Putamen (tissue), 1 donor: Measurements from ENCODE around the gene CHCHD3.
A peak's percentile ranks its signal among the peaks of the same experiment; 100 is the strongest.

Experiments used
- DNase-seq: peaks from one replicate; pipeline ENCODE4 v3.0.0-alpha.2; 2016; ENCODE audit warnings: low spot score

CHCHD3 gene

DNA sequence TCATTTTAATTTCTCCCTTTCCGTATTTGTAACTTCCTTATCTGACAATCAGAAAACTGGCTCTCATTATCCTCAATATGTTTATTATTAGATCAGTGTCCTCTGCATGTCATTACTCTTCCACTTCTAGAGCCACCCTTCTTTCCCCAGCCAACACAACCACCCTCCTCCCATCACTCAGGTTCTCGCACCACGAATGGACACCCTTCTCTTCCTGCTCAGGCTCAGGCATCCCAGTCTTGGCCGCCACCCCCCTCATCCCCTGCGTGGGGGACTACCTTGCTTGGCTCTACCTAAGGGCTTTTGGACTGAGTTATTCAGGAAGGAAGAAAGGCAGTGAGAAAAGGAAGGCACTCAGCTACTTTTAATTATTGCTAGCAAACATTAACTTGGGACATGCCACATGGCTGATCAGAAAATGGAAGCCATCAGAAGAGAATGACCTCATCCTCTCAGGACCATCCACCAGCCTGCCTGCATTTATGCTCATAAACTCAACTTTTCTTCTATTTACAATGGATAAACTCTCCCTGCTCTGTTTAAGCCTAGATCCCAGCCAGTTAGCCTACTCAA lies 305.8 kb downstream of the CHCHD3 start:
- no peak for DNase-seq

DNA sequence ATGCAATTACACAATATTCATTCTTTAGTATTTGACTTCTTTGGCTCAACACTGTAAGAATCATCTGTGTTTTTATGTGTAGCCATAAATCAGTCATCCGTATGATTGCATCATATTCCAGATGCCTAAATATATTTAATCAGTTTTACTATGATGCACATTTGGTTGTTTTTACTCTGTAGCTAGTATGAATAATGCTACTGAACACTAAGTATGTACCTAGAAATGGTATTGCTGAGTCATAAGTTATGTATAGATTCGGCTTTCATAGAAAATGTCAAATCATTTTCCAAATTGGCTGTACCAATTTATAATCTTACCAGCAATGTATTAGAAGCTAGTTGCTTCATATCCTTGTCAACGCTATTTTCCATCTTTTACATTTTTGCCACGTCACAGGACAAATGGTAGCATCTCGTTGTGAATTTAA lies 308.3 kb downstream of the CHCHD3 start:
- DNase-seq = no peak

DNA sequence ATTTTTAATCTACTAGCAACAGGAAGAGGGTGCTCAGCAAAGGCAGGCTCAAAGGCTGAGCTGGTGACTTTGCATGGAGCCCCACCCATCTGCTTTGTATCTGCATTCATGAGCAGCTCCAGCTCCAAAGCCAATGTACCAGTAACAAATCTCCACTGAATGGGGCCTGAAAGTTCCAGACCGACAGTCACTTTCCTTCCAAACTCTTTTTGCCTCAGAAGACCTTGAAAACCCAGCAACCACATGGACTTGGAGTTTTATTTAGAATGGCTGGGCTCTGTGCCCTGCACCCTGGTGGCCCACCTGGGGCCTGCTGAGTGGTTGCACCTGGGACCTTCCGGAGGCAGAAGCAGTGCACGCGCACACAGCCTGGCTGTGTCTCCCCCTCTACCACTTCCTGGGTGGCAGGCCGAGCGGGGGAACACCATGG lies 310.6 kb downstream of the CHCHD3 start:
- no peak for DNase-seq

DNA sequence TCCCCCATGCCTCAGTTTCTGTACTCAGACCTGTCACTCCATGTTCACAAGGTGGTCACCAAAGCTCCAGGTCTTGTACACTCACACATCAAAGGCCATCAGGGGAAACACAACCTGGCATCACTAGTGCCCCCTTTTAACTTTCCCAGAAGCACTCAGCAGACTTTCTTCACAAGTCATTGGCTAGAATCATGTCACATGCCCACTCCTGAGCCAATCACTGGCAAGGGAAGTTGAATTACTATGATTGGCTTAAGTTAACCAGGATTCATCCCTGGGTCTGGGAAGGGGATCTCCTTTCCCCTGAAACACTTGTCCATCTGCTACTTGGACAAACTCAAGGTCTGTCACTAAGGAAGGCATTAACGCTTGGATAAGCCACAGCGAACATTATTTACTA lies 311.8 kb downstream of the CHCHD3 start:
- no peak for DNase-seq

DNA sequence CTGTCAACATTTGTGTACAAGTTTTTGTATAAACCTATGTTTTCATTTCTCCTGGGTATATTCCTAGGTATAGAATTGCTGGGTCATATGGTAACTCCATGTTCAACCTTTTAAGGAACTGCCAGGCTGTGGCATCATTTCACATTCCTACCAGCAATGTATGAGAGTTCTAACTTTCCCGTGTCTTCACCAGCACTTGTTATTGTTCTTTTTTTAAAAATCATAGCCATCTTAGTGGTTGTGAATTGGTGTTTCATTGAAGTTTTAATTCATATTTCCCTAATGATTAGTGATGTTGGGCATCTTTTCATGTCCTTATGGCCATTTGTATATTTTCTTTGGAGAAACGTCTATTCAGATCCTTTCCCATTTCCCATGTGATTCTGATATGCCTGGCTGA lies 312.6 kb downstream of the CHCHD3 start:
- no peak for DNase-seq

DNA sequence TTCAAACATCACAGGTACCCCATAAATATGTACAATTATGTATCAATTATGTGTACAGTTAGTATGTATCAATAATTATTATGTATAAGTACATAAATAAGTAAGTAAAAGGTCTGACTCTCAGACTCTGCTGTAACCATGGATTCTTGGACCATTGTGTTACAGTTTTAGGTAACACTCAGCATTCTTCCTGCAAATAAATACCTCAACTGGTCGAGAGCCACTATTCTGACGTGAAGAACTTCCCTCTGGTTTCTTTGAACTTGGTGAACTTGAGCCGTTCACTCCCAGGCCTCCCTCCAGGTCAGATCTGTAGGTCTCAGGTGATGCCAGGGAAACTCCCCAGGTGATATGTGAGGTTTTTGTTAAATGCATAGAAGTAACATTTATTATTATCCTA lies 313.8 kb downstream of the CHCHD3 start:
- no peak for DNase-seq

DNA sequence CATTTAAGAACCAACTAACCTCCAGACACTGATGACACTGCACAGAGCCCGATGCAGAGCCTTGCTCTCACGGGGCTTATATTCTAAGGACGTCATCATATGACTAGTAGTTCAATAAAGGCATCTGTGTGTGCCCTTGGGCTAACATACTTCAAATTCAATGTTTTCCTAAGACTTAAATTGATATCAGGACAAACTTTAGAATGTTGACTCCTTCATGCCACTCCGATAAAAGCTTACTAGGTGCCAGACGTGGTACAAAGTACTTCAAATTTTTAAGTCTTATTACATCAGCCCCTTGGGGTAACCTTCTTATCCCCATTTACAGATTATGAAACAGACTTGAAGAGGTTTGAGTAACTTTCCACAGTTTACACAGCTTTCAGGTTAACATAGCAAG lies 314.5 kb downstream of the CHCHD3 start:
- no peak for DNase-seq

DNA sequence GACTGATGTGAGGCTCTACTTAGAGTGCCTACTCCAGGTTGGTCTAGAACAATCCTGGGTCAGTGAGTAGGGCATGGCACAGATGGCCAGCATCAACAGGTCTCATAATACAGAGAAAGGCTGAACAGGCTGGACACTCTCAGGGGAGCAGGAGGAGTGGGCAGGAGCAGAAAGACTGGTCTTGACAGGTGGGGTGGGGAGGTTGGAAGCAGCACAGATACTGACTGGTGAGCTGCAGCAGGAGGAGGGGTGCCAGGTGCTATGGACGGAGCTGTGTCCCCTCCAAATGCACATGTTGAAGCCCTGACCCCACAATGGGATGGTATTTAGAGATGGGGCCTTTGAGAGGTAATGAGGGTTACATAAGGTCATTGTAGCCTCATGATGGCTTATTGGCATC lies 315.2 kb downstream of the CHCHD3 start:
- no peak for DNase-seq

DNA sequence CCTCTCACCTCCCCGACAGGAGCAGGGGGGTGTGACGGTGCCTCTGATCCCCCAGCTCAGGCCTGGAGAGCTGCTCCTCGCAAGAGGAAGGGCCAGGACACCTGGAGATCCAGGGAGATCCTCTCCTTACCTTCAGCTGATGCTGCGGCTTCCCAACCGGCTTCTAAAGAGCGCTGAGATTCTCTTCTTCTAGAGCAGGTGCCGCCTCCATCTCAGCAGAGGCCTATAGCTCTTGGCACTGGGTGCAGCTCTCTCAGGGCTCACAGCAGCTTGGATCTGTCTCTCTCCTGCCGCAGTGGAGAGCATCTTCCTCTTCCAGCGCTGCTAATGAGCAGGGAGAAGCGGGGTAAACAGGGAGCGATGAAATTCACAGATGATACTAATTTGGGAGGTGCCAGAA lies 316.0 kb downstream of the CHCHD3 start:
- DNase-seq = no peak

DNA sequence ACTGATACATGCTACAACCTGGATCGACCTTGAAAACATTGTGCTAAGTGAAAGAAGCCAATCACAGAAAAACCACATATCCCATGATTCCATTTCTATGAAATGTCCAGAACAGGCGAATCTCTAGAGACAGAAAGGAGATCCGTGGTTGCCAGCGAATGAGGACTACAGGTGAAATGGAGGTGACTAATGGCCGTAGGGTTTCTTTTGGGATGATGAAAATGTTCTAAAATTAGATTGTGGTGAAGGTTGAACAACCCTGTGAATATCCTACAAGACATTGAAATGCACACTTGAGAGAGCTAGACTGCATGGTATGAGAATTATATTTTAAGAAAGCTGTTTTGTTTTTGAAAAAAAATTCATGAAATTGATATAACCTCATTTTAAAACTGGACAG lies 317.1 kb downstream of the CHCHD3 start:
- no peak for DNase-seq

DNA sequence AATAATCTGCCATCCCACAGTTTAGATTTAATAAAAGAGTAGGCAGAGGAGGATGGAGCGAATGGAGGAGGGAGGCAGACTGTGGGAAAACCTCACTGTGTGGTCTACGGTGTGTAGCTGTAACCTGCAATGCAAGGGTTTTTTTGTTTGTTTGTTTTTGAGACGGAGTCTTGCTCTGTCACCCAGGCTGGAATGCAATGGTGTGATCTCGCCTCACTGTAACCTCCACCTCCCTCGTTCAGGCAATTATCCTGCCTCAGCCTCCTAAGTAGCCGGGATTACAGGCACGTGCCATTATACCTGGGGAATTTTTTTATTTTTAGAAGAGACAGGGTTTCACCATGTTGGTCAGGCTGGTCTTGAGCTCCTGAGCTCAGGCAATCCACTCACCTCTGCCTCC lies 321.0 kb downstream of the CHCHD3 start:
- no peak for DNase-seq

DNA sequence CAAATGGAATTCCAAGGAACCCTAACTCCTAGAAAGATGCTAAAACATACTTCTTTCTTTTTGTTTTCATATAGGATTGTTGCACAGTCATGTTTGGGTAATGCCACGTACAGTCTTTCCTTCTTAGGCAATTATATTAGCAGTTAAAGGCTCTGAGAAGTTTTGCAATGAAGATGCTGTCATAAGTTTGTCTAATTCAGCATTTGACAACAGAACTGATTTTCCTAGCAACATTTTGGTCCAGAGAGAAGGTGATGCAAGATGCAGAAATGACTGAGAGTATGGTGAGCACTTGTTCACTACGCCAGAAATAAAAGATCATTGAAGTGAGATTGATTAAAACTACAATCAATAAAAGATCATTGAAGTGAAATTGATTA lies 321.7 kb downstream of the CHCHD3 start:
- no peak for DNase-seq

DNA sequence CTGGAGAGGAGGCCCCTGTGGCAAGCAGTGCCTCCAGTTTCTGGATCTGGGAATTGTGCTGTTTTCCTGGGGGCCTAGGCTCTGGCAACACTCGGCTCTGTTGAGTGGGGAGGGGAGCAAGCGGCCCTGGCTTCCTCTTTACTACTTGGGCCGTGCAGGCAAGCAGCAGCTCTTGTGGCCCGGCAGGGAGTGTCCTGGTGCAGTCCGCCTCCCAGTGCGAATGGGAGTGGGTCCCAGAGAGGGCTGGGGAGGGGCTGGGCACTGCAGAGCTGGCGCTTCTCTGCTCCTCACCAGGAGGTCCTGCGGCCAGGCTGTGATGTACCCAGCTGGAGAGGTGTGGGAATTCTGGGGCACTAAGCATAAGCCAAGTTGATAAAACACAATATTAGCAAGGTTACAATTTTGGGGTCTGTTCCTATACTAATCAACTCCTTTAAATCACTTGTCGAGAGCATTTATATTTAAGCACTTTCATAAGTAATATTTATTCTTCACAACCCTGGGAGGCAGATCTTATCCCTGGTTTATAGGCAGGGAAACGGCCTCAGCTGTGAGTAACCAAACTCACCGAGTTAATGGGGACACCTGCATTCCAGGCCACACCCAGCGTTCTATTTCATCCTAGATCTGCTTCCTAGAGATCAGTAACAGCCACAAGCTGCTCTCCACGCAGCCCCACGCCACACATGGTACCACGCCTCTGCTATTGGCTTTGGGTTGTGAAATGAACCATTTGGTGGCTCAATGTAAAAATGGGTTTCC lies 322.2 kb downstream of the CHCHD3 start:
- DNase-seq = no peak

DNA sequence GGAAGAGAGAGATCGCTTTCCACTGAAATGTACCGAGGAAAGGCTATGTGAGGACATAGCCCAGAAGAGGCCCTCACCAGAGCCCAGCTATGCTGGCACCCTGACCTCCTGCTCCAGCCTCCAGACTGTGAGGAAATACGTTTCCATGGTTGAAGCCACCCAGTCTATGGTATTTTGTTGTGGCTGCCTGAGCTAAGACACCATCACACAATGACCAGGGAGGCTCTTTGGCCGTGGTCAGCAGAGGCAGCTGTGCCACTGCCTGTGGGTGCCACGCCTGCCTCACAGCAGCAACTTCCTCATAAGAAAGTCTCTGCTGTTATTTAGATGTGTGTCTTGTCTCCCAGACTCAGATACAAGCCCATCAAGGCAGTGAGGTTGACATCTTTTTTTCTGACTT lies 322.9 kb downstream of the CHCHD3 start:
- DNase-seq = no peak

DNA sequence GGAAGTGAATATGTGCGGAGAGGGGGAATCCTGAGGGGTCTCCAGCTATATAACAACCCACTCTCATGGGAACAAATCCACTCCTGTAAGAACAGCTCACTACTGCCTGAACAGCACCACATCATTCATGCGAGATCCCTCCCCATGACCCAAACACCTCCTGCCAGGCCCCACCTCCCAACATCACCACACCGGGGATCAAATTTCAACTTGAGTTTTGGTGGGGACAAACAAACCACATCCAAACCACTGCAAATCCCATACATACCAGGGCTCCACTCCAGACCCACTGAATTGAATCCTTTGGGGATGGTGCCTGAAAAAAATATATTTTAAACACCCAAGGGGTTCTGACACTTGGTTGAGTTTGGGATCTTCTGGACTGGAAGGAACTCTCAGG lies 324.1 kb downstream of the CHCHD3 start:
- no peak for DNase-seq

DNA sequence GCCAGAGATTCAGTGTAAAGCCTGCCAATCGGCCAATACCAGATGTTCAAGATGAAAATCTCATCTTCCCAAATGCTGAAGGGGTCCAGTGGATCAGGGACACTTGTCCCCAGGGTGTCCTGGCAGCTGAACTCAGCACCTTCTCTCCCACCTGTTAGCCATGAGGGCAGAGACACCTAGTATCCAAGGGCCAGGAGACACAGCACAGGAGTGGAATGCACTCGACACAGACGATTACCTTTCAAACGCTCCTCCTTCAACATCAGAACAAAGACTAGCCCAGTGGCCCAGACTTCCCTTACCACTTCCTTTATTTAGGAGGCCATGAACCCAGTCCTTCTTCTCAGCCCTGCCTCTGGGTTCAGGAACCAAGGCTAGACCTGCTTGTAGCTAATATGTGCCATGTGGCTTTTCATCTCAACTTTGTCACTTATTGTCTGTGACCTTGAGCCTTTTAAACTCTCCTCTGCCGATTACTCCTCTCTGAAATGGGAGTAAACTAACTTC lies 325.4 kb downstream of the CHCHD3 start:
- no peak for DNase-seq

DNA sequence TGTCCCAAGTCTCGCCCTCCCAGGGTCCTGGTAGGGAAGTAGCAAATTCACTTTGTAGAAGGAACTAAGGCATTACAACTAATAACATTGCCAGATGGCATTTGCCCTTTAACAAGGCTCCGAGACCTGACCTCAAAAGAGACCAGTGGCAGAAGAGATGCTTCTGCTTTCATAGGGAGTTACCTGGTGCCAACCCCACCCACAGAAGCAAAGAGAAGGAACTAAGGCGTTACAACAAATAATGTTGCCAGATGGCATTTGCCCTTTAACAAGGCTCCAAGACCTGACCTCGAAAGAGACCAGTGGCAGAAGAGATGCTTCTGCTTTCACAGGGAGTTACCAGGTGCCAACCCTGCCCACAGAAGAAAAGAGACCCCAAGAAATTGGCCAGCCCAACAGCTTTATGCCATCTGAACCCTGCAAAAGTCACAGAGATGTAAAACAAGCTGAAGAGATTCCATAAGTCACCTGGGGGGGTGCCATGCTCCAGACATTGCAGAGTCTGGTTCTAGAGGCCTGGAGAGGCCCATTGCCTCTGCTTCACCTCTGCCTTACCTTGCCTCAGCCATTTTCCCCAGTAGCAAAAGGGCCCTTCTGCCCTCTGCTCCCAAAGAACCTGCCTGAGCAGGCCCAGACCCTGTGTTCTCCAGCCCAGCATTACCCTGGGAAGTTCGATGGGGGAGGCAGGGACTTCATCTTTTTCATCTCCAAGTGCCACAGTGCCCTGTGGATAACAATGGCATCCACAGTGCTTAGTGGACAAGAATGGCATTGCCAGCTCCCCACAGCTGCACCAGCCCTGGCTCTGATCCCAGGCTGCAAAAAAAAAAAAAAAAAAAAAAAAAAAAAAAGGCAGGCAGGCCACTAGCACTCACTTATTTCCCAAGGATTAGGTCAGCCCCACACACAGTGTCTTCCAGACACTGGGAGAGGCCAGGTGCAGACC lies 326.1 kb downstream of the CHCHD3 start:
- peak; percentile 82 for DNase-seq

DNA sequence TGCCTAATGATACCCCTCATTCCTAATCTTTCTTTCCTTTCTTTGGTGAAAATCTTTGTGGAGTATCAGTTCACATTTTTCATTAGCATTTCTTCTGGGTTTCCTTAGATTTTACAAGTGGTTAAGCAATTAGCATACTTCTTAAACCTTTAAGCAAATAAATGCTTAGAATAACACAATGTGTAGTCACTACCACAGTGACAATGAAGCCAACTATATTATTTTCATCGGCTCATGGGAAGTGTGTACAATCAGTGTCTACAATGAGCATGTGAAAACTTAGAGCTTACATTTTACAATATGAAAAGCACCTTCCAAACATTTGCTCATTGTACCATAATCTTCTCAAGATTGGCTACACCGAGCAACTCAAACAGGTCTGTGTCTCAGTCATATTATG lies 329.5 kb downstream of the CHCHD3 start:
- no peak for DNase-seq

DNA sequence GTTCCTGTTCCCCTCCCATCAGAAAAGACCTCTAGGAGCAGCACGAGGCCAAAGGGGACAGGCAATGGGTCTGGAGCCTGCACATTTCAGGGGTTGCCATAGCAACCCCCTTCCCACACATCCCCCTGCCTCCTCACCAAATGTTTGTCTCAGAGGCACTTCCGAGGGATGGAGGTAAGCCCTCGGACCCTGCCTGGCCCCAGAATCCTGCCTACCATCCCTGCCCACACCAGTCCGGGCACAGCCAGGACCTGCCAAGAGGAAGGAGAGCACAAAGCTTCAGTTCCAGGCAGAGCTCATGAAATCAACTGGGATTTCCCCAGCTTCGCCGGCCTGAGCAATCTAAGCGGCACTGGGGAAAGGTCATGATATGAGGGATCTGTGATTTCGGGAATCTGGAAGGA lies 330.6 kb downstream of the CHCHD3 start:
- DNase-seq = no peak

DNA sequence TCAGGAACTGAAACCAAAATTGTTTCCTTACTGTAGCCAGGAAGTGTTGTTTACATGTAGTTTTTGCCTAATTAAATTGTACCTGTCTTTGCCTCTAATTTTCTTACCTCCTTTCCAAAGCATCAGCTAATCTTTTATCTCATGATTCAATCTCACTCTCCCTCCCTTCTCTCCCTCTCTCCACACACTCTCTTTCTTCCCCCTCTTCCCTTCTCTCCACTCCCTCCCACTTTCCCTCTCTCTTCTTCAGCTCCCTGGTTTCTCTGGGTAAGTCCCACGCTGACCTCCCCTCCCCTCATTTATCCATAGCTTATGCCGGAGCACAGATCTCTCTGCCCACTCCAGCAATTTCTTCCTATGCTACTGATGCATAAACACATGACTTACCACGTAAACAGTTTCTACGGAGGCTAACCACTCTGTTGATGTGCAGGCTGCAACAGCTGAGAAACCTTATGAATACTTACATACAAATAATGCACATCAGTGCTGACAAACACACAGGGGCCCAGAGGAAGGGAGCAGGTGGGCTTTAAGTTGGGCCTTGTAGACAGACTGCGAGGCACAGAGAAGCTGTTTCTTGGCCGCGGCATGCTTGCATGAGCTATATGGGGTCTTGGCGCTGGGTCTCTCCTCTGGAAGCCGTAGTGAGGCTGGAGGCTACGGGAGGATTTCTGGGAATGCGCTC lies 331.2 kb downstream of the CHCHD3 start:
- DNase-seq = no peak

DNA sequence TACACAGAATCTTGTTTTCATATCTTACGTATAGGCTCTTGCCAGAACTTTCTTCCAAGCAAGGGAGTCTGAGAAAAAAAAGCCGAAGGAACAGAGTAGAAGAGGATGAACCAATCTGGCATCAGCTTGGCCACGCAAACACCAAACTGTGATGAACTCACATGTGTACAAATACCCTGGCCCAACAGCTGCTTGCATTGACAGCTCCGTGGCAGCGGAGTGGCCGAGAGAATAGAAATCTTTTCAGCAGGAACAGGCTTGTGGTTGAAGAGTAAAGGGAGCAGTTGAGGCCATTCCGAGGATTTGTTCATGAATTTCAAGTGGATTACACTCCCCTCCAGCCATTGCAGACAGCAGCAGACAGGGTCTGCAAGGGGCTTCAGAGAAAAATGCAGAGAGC lies 331.8 kb downstream of the CHCHD3 start:
- no peak for DNase-seq

DNA sequence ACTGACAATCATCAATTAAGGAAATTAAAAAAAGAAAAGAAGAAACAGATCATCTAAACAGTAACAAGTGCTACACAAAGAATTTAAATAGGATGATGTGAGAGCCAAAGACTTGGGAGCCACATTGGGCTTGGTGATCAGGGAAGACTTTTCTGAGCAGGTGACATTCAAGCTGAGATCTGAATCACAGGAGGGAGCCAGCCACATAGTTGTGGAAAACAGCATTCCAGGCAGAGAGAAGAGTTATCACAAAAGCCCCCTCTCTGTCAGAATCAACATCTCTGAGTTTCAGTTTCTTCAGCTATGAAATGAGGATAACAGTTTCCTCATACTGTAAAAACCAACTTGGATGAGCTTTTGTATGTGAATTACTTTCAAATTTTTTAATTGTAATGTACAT lies 336.4 kb downstream of the CHCHD3 start:
- no peak for DNase-seq
